ENCODE data around the gene RUBCN.

Gene RUBCN

DNA sequence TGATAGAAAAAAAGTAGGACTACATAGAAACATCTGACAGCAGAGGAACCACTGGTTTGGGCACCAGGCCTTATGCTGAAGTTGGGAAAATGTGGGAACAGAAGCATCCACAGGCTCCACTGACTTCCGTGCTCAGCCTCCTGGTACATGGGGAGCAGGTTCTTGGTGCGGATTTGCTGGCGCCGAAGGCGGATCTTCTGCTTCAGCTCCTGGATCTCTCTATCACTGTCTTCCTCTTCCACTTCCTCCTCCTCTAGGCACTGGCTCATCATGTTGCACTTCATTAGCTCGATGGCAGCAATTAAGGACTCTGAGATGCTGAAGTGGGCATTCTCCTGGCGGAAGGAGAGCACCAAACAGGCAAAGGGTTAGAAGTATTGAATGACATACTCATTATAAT is 42.5 kb downstream of the RUBCN start:
- Mint-ChIP-seq H3K27me3 (no peaks in the 10 kb centered on the region), H3K4me1 (ENCODE audit: low read depth in 2 of 2) (no peaks in the 10 kb centered on the region), H3K9me3 (no peaks in the 10 kb centered on the region), H3K27ac (no peak overlapping the region), H3K36me3 (ENCODE audit: insufficient read depth) (peaks cover 44% of the 10 kb centered on the region), H3K4me3 (no peak overlapping the region)
- no peak for ATAC-seq (replicated peaks)
- no peak for DNase-seq

DNA sequence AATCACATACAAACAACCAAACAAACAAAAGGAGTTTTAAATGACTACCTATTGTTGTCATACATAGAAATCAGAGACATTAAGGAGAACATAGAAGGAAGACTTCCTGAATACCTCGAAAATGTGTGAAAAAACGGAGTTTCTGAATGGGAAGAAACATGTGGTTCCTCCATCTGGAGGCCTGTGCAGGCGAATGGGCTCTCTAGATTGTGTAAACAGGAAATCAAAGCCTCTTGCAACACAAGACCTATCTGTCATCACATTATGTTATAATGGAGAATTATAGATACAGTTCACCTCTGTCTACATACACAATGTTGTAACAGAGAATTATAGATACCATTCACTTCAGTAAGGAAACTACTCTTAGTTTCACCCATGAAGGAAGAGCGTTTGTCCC is 44.1 kb downstream of the RUBCN start:
- ATAC-seq (replicated peaks) (no peak), DNase-seq (no peak)
- Mint-ChIP-seq H3K27ac (no peak overlapping the region), H3K4me3 (no peak overlapping the region), H3K27me3 (no peaks in the 10 kb centered on the region), H3K9me3 (no peaks in the 10 kb centered on the region), H3K36me3 (ENCODE audit: insufficient read depth) (peaks cover 35% of the 10 kb centered on the region), H3K4me1 (ENCODE audit: low read depth in 2 of 2) (peaks cover 0 to 7% of the 10 kb centered on the region in 2 donors)

DNA sequence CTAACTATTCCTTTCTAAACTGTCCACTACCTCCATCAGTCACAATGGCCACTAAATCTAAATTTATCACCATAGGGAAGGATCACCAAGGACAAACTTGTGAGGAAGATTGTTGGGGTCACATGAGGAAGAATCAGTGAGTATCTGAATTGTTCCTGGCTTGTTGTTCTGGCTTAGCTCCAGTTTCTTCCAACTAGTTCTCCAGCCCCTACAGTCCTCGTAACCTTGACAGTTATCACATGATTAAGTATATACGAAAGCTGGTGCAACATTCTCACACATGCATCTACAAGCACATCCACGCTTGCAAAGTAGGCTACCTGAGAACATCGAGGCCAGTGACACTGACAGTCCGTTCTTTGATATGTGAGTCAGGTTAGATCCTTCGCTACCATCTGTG is 46.0 kb downstream of the RUBCN start:
- ATAC-seq (replicated peaks) (no peak), DNase-seq (no peak)
- peaks cover 32% of the 10 kb centered on the region for H3K36me3 Mint-ChIP-seq (ENCODE audit: insufficient read depth)
- no peak overlapping the region for H3K4me3 Mint-ChIP-seq
- peak overlapping the region in 1 of 2 donors; percentile 32 for H3K27ac Mint-ChIP-seq
- no peaks in the 10 kb centered on the region for H3K9me3 Mint-ChIP-seq
- no peaks in the 10 kb centered on the region for H3K27me3 Mint-ChIP-seq
- H3K4me1 Mint-ChIP-seq (ENCODE audit: low read depth in 2 of 2), result peaks cover 2 to 11% of the 10 kb centered on the region in 2 donors

DNA sequence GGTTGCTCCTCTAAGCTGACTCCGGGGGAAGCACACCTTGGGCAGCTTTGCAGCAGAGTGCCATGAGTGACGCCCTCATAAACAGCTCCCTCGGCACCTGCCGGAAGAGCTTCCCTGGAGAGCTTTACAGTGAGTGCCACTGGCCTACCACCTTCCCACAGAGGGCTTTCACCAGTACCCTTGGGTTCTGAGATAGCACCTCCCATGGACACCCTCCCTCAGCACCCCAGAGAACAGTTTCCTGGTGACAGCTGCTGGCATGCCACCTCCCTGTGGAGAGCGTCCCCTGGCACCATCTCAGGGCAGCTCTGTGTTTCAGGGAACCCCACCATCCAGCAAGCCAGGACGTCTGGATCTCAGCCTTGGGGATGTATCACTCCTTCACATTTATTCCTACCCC is 49.1 kb downstream of the RUBCN start:
- Mint-ChIP-seq H3K4me3 (no peak overlapping the region), H3K27me3 (no peaks in the 10 kb centered on the region), H3K9me3 (no peaks in the 10 kb centered on the region), H3K36me3 (ENCODE audit: insufficient read depth) (peaks cover 33% of the 10 kb centered on the region), H3K4me1 (ENCODE audit: low read depth in 2 of 2) (peaks cover 2 to 11% of the 10 kb centered on the region in 2 donors), H3K27ac (peak overlapping the region in 1 of 2 donors; percentile 77)
- no peak for DNase-seq
- no peak for ATAC-seq (replicated peaks)

DNA sequence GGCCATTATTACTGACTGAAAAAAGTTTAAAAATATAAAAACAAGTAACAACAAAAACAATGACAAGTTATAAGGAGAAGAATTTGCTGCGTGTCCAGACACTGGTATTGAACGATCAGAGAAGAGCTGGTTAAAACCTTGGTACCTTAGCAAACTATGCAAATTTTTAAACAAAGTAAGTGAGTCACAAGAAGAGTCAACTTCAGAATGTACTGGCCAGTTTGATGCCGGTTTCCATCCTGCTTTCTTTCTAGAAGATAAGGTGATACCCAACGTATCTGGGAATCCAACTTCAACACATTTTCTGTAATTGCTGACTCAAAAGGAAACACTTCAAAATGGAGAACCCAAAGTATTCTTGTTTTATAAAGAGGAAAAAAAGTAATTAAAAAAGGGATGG is 49.8 kb downstream of the RUBCN start:
- Mint-ChIP-seq H3K4me3 (no peak overlapping the region), H3K27ac (no peak overlapping the region), H3K4me1 (ENCODE audit: low read depth in 2 of 2) (peaks cover 2 to 11% of the 10 kb centered on the region in 2 donors), H3K9me3 (no peaks in the 10 kb centered on the region), H3K27me3 (no peaks in the 10 kb centered on the region), H3K36me3 (ENCODE audit: insufficient read depth) (peaks cover 34% of the 10 kb centered on the region)
- no peak for DNase-seq
- ATAC-seq (replicated peaks), result no peak

DNA sequence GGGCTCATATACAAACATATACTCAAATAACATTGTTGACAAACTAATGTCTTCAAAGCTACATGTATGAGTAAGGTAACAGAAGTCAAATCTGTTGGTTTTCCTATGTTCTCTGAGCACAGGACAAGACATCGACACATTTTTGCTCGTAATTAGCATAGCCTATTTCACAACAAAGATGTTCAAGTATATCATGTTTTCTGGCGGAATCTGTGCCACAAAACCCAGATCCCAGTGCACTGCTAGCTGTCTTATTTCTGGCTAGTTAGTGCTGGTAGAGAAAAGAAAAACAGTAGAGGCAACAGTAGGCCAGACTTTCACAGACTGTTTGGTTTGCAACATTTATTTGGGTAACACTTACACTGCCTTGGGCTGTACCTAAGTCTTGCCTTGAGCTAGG is 51.2 kb downstream of the RUBCN start:
- no peak for DNase-seq
- H3K4me1 Mint-ChIP-seq (ENCODE audit: low read depth in 2 of 2), result peaks cover 2 to 11% of the 10 kb centered on the region in 2 donors
- H3K9me3 Mint-ChIP-seq, result no peaks in the 10 kb centered on the region
- no peak for ATAC-seq (replicated peaks)
- H3K4me3 Mint-ChIP-seq, result no peak overlapping the region
- peak overlapping the region; percentile 18 to 37 for H3K27ac Mint-ChIP-seq
- peaks cover 38% of the 10 kb centered on the region for H3K36me3 Mint-ChIP-seq (ENCODE audit: insufficient read depth)
- no peaks in the 10 kb centered on the region for H3K27me3 Mint-ChIP-seq

DNA sequence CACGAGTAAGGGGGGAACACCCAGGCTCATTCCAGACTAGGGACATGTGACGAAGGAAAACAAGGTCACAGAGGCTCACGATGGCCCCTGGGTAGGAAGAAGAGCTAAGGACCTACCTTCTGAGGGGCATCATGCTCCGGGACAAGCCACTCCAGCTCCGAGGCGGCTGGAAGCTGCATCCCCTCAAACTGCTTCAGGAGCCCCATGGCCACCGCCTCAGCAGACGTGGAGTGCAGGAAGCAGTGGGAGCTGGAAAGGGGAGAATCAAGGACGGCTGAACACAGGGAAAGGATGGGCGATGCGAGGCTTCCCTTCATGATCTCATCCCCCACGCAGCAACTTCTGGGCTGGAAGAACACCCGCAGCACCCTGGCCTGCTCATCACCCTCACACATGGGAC is 53.5 kb downstream of the RUBCN start:
- DNase-seq, result no peak
- Mint-ChIP-seq H3K4me1 (ENCODE audit: low read depth in 2 of 2) (peaks cover 2 to 7% of the 10 kb centered on the region in 2 donors), H3K36me3 (ENCODE audit: insufficient read depth) (peaks cover 33% of the 10 kb centered on the region), H3K27me3 (no peaks in the 10 kb centered on the region), H3K4me3 (no peak overlapping the region), H3K27ac (peak overlapping the region in 1 of 2 donors; percentile 65), H3K9me3 (no peaks in the 10 kb centered on the region)
- ATAC-seq (replicated peaks), result no peak

DNA sequence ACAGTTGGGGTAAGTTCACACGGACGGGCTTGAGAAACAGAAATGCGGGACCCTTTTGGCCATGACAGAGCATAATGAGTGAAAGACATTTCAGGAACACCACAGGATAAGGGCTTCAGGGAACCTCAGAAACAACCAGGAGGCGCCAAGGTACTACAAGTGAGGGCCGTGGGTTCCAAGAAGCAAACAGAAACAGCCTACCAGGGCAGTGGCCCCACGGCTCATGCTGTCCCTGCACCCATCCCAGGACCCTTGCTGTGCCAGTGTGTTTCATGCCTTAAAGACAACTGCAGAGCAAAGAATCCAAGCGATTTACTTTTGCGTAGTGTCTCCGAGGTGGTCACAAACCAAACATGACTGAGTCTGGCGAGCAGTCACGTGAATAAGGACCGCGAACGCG is 54.0 kb downstream of the RUBCN start:
- no peak overlapping the region for H3K4me3 Mint-ChIP-seq
- no peaks in the 10 kb centered on the region for H3K9me3 Mint-ChIP-seq
- peak overlapping the region; percentile 25 to 57 for H3K27ac Mint-ChIP-seq
- H3K4me1 Mint-ChIP-seq (ENCODE audit: low read depth in 2 of 2), result peaks cover 2 to 4% of the 10 kb centered on the region in 2 donors
- ATAC-seq (replicated peaks) (no peak), DNase-seq (no peak)
- H3K27me3 Mint-ChIP-seq, result no peaks in the 10 kb centered on the region
- peaks cover 33% of the 10 kb centered on the region for H3K36me3 Mint-ChIP-seq (ENCODE audit: insufficient read depth)

DNA sequence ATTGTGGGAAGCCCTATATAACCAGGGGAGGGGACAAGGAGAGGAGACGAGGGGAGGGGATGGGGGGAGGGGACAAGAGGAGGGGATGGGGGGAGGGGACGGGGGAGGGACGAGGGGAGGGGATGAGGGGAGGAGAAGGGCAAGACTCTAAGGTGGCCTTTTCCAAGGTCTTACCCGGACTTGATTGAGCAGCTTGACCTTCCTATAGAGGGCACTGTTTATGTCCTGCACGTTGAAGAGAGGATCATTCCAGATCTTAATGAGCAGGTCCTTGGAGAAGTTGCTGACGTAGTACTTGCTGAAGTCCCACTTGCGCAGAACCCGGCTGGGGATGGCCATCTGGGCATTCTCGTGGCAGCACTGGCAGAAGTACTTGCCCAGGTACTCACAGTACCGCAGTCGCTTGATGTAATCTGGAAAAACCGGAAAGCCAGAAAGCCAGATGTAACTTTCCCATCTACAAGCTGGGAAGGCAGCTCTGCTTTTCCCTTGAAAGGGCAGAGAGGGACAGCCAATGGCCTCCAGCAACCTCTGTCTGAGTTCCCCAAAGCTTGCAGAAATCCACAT is 55.7 kb downstream of the RUBCN start:
- DNase-seq (no peak), ATAC-seq (replicated peaks) (no peak)
- Mint-ChIP-seq H3K36me3 (ENCODE audit: insufficient read depth) (peaks cover 34% of the 10 kb centered on the region), H3K27ac (no peak overlapping the region), H3K4me1 (ENCODE audit: low read depth in 2 of 2) (no peaks in the 10 kb centered on the region), H3K27me3 (no peaks in the 10 kb centered on the region), H3K9me3 (no peaks in the 10 kb centered on the region), H3K4me3 (no peak overlapping the region)

DNA sequence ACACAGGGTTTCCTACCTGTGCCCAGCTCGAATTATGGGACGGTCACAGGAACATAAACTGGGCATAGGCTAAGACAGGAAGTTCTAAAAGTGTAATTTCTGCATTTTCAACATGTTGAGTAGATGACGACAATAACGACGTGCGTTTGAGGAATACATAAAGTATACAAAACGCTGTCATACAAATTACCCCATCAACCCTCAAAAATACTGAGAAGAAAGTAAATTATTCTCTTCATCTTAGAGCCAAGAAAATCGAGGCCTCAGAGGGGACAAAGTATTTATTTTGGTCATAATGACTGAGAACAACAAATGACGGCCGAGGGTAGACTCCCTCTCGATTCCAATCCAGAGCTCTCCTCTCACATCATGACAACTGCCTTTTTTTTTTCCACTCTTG is 60.8 kb downstream of the RUBCN start:
- H3K9me3 Mint-ChIP-seq, result no peaks in the 10 kb centered on the region
- ATAC-seq (replicated peaks) (no peak), DNase-seq (no peak)
- no peaks in the 10 kb centered on the region for H3K27me3 Mint-ChIP-seq
- H3K4me1 Mint-ChIP-seq (ENCODE audit: low read depth in 2 of 2), result no peaks in the 10 kb centered on the region
- H3K27ac Mint-ChIP-seq, result no peak overlapping the region
- H3K36me3 Mint-ChIP-seq (ENCODE audit: insufficient read depth), result peaks cover 30% of the 10 kb centered on the region
- no peak overlapping the region for H3K4me3 Mint-ChIP-seq

DNA sequence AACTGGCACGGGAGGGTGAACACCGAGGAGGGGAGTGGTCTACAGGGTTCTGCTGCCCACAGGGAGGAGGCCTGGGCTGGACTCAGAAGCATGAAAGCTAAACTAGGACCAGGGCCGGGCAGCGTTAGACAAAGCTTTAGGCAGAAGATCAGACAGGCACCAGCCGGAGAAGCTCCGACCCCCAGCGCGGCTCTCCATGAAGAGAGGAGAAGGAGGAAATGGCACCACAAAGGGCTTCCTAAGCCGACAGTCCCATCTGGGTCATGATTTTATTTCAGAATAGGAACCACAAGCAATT is 61.2 kb downstream of the RUBCN start:
- ATAC-seq (replicated peaks) (no peak), DNase-seq (no peak)
- H3K4me1 Mint-ChIP-seq (ENCODE audit: low read depth in 2 of 2), result no peaks in the 10 kb centered on the region
- H3K27ac Mint-ChIP-seq, result peak overlapping the region in 1 of 2 donors; percentile 36
- H3K9me3 Mint-ChIP-seq, result no peaks in the 10 kb centered on the region
- H3K27me3 Mint-ChIP-seq, result no peaks in the 10 kb centered on the region
- H3K36me3 Mint-ChIP-seq (ENCODE audit: insufficient read depth), result peaks cover 33% of the 10 kb centered on the region
- H3K4me3 Mint-ChIP-seq, result no peak overlapping the region

DNA sequence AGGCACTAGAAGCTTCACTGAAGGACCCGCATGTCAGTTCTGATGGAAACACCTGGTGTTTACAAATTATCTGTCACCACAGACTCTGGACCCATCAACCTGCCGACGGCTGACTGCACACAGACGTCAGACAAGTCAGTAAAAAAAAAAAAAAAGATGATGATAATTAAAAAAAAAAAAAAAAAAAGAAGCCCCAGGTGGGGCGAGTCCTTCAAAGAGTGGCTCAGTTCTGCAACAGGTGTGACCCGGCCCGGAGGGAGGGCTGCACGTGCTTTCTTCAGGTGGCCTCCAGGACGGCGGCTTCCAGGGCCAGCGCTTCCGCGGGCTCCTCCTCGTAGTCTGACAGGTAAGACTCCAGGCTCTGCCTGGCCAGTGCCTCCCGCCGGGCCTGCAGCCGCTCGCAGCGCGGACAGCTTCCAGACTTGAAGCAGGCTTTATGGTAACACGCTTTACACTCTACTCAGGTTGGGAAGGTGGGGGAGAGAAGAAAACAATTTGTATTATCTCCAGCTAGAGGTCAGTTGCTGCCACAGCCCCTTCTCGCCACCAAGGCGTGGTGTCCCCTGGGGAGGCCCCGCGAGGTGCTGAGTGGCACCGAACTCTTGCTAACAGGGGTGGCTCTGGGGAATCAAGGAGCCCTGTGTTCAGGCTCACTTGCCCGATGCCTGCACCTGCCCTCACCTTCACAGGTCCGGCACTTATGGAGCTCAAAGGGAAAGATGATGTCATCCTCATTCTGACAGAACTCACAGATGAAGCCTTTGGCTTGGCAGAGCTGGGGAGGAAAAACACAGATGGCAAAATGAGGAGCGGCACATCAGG is 61.8 kb downstream of the RUBCN start:
- Mint-ChIP-seq H3K27ac (peak overlapping the region; percentile 38 to 41), H3K36me3 (ENCODE audit: insufficient read depth) (peaks cover 34% of the 10 kb centered on the region), H3K9me3 (no peaks in the 10 kb centered on the region), H3K27me3 (no peaks in the 10 kb centered on the region), H3K4me3 (no peak overlapping the region), H3K4me1 (ENCODE audit: low read depth in 2 of 2) (no peaks in the 10 kb centered on the region)
- DNase-seq, result no peak
- ATAC-seq (replicated peaks), result peak; percentile 17

DNA sequence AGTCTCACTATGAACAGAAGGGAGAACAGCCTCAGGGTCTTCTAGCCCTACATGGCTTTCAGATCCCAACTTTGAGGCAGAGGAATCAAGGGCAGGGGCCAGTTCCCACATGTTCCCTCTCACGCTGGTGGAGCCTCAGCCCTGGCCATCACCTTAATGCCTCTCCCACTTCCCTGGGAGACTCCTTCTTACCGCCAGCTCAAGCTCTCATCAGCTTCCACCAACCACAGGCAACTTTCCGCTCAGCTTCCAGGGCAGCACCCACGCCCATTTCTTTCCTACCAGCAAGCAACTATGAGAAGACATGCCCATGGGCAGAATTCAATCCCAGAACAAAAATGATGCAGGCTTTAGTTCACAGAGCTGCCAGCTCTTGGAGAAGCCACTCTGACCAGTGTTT is 63.5 kb downstream of the RUBCN start:
- DNase-seq (no peak), ATAC-seq (replicated peaks) (no peak)
- no peaks in the 10 kb centered on the region for H3K9me3 Mint-ChIP-seq
- H3K27me3 Mint-ChIP-seq, result no peaks in the 10 kb centered on the region
- peaks cover 34% of the 10 kb centered on the region for H3K36me3 Mint-ChIP-seq (ENCODE audit: insufficient read depth)
- no peak overlapping the region for H3K27ac Mint-ChIP-seq
- H3K4me1 Mint-ChIP-seq (ENCODE audit: low read depth in 2 of 2), result no peaks in the 10 kb centered on the region
- H3K4me3 Mint-ChIP-seq, result no peak overlapping the region

DNA sequence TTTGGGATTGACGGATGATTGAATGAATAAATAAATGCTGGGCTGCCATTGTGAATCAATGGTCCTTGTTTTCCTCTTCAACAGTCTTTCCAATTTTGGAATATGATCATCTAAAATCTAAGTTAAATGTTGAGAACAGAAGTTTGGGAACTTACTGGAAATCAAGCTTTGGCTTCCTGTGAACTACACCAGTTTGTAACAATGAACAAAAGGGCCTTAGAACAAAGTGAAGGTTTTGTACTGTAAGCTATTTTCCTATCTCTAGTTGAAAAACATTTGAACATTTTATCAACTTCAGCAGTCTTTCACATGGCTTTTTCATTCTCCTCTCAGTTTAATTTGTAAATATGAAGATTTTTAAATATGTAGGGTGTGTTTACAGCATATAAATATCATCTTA is 66.3 kb downstream of the RUBCN start:
- no peaks in the 10 kb centered on the region for H3K9me3 Mint-ChIP-seq
- ATAC-seq (replicated peaks) (no peak), DNase-seq (no peak)
- H3K27me3 Mint-ChIP-seq, result no peaks in the 10 kb centered on the region
- H3K4me3 Mint-ChIP-seq, result no peak overlapping the region
- no peak overlapping the region for H3K27ac Mint-ChIP-seq
- H3K36me3 Mint-ChIP-seq (ENCODE audit: insufficient read depth), result peaks cover 23% of the 10 kb centered on the region
- no peaks in the 10 kb centered on the region for H3K4me1 Mint-ChIP-seq (ENCODE audit: low read depth in 2 of 2)

Measured in effector memory CD8-positive, alpha-beta T cell (primary cell).